ENCODE measurements around the gene PRKCB.

The PRKCB gene

GRCh38 chr16:24052329-24053098 is 216.7 kb downstream of the PRKCB start:
- no peak for DNase-seq

DNA sequence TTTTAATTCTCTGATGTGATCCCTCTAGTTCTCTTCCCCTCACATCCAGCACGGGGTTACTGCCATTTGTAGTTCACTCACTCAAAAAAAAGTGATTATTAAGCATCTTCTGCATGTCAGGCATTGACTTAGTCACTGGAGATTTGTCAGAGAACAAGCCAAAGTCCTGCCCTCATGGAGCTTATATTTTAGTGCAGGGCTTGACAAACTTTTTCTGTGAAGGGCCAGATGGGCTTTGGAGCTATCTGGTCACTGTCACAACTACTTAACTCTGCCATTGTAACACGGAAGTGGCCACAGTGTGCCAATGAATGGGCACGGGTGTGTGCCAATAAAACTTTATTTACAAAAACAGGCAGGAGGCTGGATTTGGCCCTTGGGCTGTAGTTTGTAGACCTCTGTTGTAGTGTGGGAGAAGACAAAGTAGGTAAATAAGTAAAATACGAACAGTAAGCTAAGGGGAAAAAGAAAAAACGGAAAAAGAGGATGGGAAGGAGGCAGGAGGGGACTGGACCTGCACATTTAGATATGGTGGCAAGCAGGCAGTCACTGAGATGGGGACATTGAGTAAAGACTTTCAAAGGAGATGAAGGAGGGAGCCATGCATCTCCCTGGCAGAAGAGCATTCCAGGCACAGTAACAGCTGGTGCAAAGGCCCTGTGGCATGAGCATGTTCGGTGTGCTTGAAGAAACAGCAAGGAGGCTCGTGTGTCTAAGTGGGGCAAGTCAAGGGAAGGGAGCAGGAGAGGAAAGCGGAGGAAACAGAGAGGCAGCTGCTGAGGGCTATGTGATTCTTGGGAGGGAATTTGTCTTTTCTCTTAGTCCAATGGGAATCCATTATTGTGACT is 217.5 kb downstream of the PRKCB start:
- DNase-seq = no peak

- no peak for DNase-seq
These were observed 219.1 kb downstream of the PRKCB start for GRCh38 chr16:24054741-24055491.

DNA sequence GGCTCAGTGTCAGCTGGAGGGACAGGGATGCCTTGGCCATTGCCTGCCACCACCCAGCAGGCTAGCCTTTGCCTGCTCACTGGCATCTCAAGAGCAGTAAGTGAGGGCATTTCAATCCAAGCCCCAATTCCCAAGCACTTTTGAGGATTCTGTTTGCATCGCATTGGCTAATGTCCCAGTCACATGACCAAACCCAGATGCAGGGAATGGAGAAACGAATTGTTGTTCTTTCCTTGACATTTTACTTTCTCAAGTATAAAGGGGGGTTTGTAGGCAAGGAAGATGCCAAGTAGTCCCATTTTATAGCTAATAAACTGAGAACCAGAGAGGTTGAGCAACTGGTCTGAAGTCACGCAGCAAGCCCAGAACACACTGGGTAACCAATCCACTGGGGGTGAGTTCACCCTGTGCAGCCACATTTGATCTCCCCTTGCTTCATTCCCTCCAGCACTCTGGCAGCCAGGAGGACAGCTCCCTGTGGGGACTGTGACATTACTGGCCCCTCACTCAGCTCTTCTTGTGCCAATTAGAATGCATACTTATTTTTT is 226.6 kb downstream of the PRKCB start:
- no peak for DNase-seq

- no peak for DNase-seq
These were observed 233.3 kb downstream of the PRKCB start for GRCh38 chr16:24069036-24069590.

DNA sequence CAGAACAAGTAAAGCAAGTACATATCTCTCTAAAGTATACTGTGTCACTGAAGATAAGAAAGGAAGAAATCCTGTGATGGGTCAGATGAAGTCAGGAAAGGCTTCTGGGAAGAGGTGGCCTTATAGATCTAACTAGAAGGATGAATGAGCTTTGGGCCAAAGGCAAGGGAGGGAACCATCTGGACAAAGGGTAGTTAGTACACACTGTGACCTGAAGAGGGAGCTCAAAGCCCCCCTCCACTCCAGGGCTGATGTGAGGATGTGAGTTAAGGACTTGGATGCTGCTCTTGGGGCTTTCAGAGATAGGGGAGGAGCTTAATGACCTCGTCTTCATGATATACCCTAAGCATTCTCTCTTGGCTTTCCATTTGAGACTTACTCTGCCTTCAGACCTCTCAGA is 235.1 kb downstream of the PRKCB start:
- DNase-seq = no peak

GRCh38 chr16:24071666-24072360 is 236.0 kb downstream of the PRKCB start:
- DNase-seq = no peak

DNA sequence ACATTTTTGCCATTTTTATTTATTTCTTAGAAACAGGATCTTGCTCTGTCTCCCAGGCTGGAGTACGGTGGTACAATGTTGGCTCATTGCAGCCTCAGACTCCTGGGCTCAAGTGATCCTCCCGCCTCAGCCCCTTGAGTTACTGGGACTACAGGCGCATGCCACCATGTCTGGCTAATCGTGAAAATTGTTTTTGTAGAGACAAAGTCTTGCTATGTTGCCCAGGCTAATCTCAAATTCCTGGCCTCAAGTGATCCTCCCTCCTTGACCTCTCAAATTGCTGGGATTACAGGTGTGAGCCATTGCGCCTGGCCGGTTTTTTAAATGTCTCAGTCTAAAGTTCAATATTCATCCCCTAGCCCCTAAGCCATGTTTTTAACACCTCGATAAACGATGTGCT is 237.5 kb downstream of the PRKCB start:
- no peak for DNase-seq

DNA sequence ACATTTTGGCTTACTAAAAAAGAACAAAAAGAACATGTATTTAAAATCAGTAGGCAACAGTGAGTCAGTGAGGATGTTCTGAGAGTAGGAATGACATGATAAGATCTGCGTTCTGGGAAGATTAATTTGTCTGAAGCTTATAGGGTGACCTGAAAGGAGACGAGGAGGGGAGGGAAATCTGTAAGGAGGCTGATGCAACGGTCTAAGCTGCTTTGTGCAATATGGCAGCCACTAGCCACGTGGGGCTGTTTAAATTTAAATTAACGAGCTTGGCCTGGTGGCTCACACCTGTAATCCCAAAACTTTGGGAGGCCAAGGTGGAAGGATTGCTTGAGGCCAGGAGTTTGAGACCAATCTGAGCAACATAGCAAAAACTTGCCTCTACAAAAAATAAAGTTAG is 238.8 kb downstream of the PRKCB start:
- no peak for DNase-seq

DNA sequence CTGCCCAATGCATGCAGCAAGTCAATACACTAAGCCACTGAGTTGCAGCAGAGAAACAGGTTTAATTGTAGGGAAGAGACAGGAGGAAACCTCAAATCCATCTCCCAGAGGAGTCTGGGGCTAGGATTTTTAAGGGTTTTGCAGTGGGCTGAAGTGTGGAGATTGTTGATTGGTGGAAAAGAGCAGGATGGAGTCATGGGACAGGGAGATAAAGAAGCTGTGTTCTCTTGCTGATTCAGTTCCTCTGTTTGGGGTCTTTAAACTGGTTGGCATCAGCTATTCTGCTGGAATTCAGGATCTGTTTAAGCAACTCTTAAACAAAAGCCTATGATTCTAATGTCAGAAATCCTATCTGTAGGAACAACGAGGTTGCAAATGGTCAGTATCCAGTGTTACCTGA is 239.5 kb downstream of the PRKCB start:
- no peak for DNase-seq

- DNase-seq = no peak
These were observed 240.3 kb downstream of the PRKCB start for GRCh38 chr16:24075931-24076716.

GRCh38 chr16:24077292-24077691 is 241.5 kb downstream of the PRKCB start:
- no peak for DNase-seq

GRCh38 chr16:24077966-24078365 is 242.2 kb downstream of the PRKCB start:
- no peak for DNase-seq

GRCh38 chr16:24085666-24086065 is 249.9 kb downstream of the PRKCB start:
- DNase-seq = no peak

DNA sequence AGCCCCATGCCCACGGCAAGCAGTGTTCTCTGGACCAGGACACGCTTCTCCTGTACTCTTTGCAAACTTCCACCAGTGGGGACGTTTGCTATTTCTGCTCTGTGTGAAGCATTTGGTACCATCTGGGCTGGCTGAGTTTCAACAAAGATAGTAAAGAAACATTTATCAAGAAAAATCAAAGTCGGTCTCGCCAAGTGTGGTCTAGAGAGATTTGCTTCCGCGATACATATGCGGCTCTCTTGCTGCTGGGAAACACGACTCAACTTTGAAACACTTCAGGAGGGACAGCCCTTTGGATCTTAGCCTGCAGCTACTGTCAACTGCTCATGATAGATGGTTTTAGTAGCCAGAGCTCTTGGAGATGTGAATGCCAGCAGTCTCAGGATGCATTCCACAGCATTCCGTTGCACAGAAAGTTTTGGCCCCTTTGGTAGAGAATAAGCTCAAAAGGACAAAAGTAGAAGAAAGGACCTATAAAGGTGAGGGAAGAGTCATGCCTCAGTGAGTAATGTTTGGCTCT is 252.2 kb downstream of the PRKCB start:
- no peak for DNase-seq

DNA sequence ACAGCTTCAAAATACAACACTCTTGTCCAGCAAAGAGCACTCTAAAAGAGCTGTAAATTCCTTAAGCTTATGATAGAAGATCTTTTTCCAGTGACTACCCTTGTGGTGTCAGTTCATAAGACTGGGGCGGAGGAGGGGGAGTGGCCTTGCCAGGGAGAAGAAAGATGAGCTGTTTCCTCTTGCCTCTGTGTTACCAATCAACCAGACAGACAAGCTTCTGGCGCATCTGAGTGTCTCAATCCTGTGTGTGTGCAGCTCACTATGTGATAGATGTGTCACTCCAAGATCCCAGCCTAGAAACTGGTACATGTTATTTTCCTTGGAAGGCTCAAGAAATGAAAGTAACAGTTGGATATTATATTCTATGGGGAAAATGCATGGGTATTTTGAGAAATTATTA is 253.0 kb downstream of the PRKCB start:
- no peak for DNase-seq

GRCh38 chr16:24091125-24091524 is 255.3 kb downstream of the PRKCB start:
- no peak for DNase-seq

GRCh38 chr16:24093049-24093448 is 257.3 kb downstream of the PRKCB start:
- DNase-seq = no peak

DNA sequence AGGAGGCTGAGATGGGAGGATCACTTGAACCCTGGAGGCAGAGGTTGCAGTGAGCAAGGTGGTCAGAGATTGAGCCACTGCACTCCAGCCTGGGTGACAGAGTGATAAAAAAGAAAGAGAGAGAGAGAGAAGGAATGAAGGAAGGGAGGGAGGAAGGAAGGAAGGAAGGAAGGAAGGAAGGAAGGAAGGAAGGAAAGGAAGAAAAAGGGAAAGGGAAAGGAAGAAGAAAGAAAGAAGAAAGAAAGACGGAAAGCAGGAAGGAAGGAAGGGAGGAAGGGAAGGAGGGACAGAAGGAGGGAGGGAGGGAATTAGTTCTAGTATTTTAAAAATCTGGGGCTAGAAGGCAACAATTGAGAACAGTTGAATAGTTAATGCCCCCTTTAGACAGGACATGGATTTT is 258.9 kb downstream of the PRKCB start:
- DNase-seq = no peak

- DNase-seq = no peak
These were observed 263.1 kb downstream of the PRKCB start for GRCh38 chr16:24098896-24099295.

- DNase-seq = no peak
These were observed 265.6 kb downstream of the PRKCB start for GRCh38 chr16:24101431-24101830.

All from T1000 (cell line).